NB4 (cell line): ENCODE measurements around the gene ZNF668.

Source experiments
- POLR2A ChIP-seq: IDR thresholded peaks from 2 replicates; pipeline ENCODE4 v1.6.1; 2011; ENCODE audit warnings: mild to moderate bottlenecking; ENCODE audit not compliant: insufficient read length; ENCODE audit errors: extremely low read depth
- TF ChIP-seq, protein P1 (sequence below): IDR thresholded peaks from one replicate; pipeline ENCODE4 v1.5.1; 2012; ENCODE audit warnings: low read depth, low read length
- TF ChIP-seq, protein P2 (sequence below): IDR thresholded peaks from 2 replicates; pipeline ENCODE4 v1.6.1; 2011; ENCODE audit warnings: low read depth, low read length

- TF ChIP-seq, protein P1, sequence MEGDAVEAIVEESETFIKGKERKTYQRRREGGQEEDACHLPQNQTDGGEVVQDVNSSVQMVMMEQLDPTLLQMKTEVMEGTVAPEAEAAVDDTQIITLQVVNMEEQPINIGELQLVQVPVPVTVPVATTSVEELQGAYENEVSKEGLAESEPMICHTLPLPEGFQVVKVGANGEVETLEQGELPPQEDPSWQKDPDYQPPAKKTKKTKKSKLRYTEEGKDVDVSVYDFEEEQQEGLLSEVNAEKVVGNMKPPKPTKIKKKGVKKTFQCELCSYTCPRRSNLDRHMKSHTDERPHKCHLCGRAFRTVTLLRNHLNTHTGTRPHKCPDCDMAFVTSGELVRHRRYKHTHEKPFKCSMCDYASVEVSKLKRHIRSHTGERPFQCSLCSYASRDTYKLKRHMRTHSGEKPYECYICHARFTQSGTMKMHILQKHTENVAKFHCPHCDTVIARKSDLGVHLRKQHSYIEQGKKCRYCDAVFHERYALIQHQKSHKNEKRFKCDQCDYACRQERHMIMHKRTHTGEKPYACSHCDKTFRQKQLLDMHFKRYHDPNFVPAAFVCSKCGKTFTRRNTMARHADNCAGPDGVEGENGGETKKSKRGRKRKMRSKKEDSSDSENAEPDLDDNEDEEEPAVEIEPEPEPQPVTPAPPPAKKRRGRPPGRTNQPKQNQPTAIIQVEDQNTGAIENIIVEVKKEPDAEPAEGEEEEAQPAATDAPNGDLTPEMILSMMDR, result no peak
- TF ChIP-seq, protein P2, sequence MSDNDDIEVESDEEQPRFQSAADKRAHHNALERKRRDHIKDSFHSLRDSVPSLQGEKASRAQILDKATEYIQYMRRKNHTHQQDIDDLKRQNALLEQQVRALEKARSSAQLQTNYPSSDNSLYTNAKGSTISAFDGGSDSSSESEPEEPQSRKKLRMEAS, result no peak
- no peak for TF ChIP-seq POLR2A
Measured at GRCh38 chr16:31120129-31120528, 46.1 kb upstream of the ZNF668 start.
